DND-41 (cell line): ENCODE measurements around the gene TINCR.
A peak's percentile ranks its signal among the peaks of the same experiment; 100 is the strongest.

ENCODE experiments used
- ATAC-seq: fragments of 200-7000 bp; cut with Tn5 transposase; 3 replicates; pipeline ENCODE4 v1.9.1; 2021; ENCODE audit warnings: low read depth; ENCODE audit not compliant: insufficient read depth
- DNase-seq: peaks from one replicate; pipeline ENCODE4 v3.0.0-alpha.2; 2020
- H2AFZ ChIP-seq: 2 replicates; pipeline ENCODE4 v1.6.0; 2012; ENCODE audit warnings: low read depth, low read length
- H3K27ac ChIP-seq: 2 replicates; pipeline ENCODE4 v1.5.1; 2012; ENCODE audit warnings: low read length, inconsistent platforms
- H3K27me3 ChIP-seq: fragments of 200-600 bp; sonication (generic); 2 replicates; pipeline ENCODE4 v1.6.0; 2012; ENCODE audit warnings: low read length, mild to moderate bottlenecking, inconsistent platforms; ENCODE audit not compliant: insufficient read depth, poor library complexity
- H3K36me3 ChIP-seq: 2 replicates; pipeline ENCODE4 v1.5.1; 2012; ENCODE audit warnings: low read length, inconsistent platforms; ENCODE audit not compliant: insufficient read depth
- H3K4me1 ChIP-seq: 2 replicates; pipeline ENCODE4 v1.5.1; 2012; ENCODE audit warnings: mild to moderate bottlenecking, low read length; ENCODE audit not compliant: insufficient read depth
- H3K4me2 ChIP-seq: 2 replicates; pipeline ENCODE4 v1.6.0; 2012; ENCODE audit warnings: mild to moderate bottlenecking, moderate library complexity, low read length, inconsistent platforms; ENCODE audit not compliant: insufficient read depth
- H3K4me3 ChIP-seq, 2 experiments: fragments of 200-600 bp in 1 of 2; shearing (Covaris generic) in 1 of 2; 2 replicates each; pipeline ENCODE4 v1.5.1; 2012 to 2016; ENCODE audit warnings: inconsistent platforms in 2 of 2, low read length in 2 of 2, mild to moderate bottlenecking in 2 of 2, low read depth in 1 of 2, moderate library complexity in 1 of 2
- H3K79me2 ChIP-seq: 2 replicates; pipeline ENCODE4 v1.6.0; 2012; ENCODE audit warnings: low read length, inconsistent platforms; ENCODE audit not compliant: insufficient read depth
- H3K9ac ChIP-seq: 2 replicates; pipeline ENCODE4 v1.6.0; 2012; ENCODE audit warnings: low read depth, mild to moderate bottlenecking, inconsistent platforms, low read length, moderate library complexity
- H3K9me3 ChIP-seq: 2 replicates; pipeline ENCODE4 v1.5.1; 2012; ENCODE audit warnings: low read length, moderate library complexity, mild to moderate bottlenecking, inconsistent platforms; ENCODE audit not compliant: insufficient read depth, severe bottlenecking
- H4K20me1 ChIP-seq: 2 replicates; pipeline ENCODE4 v1.6.0; 2012; ENCODE audit warnings: low read length; ENCODE audit not compliant: insufficient read depth
- CTCF ChIP-seq: IDR thresholded peaks from 2 replicates; pipeline ENCODE4 v1.5.1; 2012; ENCODE audit warnings: borderline replicate concordance, low read length, moderate library complexity, mild to moderate bottlenecking; ENCODE audit not compliant: poor library complexity, severe bottlenecking; ENCODE audit errors: extremely low read depth
- EZH2 ChIP-seq: IDR thresholded peaks from 3 replicates; pipeline ENCODE4 v1.6.1; 2012; ENCODE audit warnings: borderline replicate concordance, low read depth, mild to moderate bottlenecking, moderate library complexity, low read length, inconsistent platforms; ENCODE audit not compliant: severe bottlenecking

TINCR gene

GRCh38 chr19:5562280-5562679 lies 5.5 kb downstream of the TINCR start:
- Histone ChIP-seq H3K9ac (no peak overlapping the region), H3K36me3 (no peaks in the 10 kb centered on the region), H3K27ac (no peak overlapping the region), H4K20me1 (no peaks in the 10 kb centered on the region), H3K4me3 (no peak overlapping the region), H2AFZ (no peak overlapping the region), H3K27me3 (no peaks in the 10 kb centered on the region), H3K9me3 (peaks cover 4% of the 10 kb centered on the region), H3K4me2 (no peak overlapping the region), H3K4me1 (no peaks in the 10 kb centered on the region), H3K79me2 (no peaks in the 10 kb centered on the region)
- TF ChIP-seq EZH2 (no peak), CTCF (no peak)
- DNase-seq (no peak), ATAC-seq (no peak)

GRCh38 chr19:5561559-5561958 lies 6.2 kb downstream of the TINCR start:
- TF ChIP-seq CTCF (peak; percentile 62), EZH2 (no peak)
- Histone ChIP-seq H4K20me1 (no peaks in the 10 kb centered on the region), H2AFZ (no peak overlapping the region), H3K79me2 (no peaks in the 10 kb centered on the region), H3K9ac (no peak overlapping the region), H3K36me3 (no peaks in the 10 kb centered on the region), H3K27ac (no peak overlapping the region), H3K4me1 (no peaks in the 10 kb centered on the region), H3K9me3 (peaks cover 4% of the 10 kb centered on the region), H3K4me2 (no peak overlapping the region), H3K4me3 (no peak overlapping the region), H3K27me3 (no peaks in the 10 kb centered on the region)
- DNase-seq (no peak), ATAC-seq (no peak)

GRCh38 chr19:5560156-5560555 lies 7.6 kb downstream of the TINCR start:
- ATAC-seq: no peak
- Histone ChIP-seq H3K36me3 (no peaks in the 10 kb centered on the region), H3K4me2 (no peak overlapping the region), H3K4me1 (no peaks in the 10 kb centered on the region), H2AFZ (no peak overlapping the region), H3K79me2 (no peaks in the 10 kb centered on the region), H3K4me3 (no peak overlapping the region), H3K27ac (no peak overlapping the region), H3K27me3 (no peaks in the 10 kb centered on the region), H3K9me3 (peaks cover 4% of the 10 kb centered on the region), H3K9ac (no peak overlapping the region), H4K20me1 (no peaks in the 10 kb centered on the region)
- no peak for DNase-seq
- TF ChIP-seq CTCF (no peak), EZH2 (no peak)

GRCh38 chr19:5559804-5560133 lies 8.0 kb downstream of the TINCR start:
- Histone ChIP-seq H3K4me3 (no peak overlapping the region), H4K20me1 (no peaks in the 10 kb centered on the region), H3K9ac (no peak overlapping the region), H2AFZ (no peak overlapping the region), H3K27ac (no peak overlapping the region), H3K9me3 (peaks cover 4% of the 10 kb centered on the region), H3K27me3 (no peaks in the 10 kb centered on the region), H3K4me1 (no peaks in the 10 kb centered on the region), H3K4me2 (no peak overlapping the region), H3K79me2 (no peaks in the 10 kb centered on the region), H3K36me3 (no peaks in the 10 kb centered on the region)
- no peak for TF ChIP-seq CTCF
- no peak for TF ChIP-seq EZH2
- DNase-seq: no peak
- ATAC-seq: no peak
